ENCODE data around the gene RFK.
"Not testable (repeated sequence)": the region's sequence is repeated elsewhere in the genome, so short reads cannot be mapped to it uniquely, and the experiment has no call there.

- not testable (repeated sequence) for TF ChIP-seq TAF1, SPI1, POLR2AphosphoS5 (IDR thresholded peaks at IDR 0.05; ENCODE audit: low read depth, low read length)
Observed at GRCh38 chr9:76437017-76437699, 42.9 kb upstream of the RFK start.
